ENCODE measurements around the gene CDK2.

The CDK2 gene

GRCh38 chr12:56014205-56014604 is 47.6 kb downstream of the CDK2 start:
- no peak for DNase-seq (ENCODE audit: low read depth)

GRCh38 chr12:56017181-56017580 is 50.6 kb downstream of the CDK2 start:
- DNase-seq (ENCODE audit: low read depth): no peak

DNA sequence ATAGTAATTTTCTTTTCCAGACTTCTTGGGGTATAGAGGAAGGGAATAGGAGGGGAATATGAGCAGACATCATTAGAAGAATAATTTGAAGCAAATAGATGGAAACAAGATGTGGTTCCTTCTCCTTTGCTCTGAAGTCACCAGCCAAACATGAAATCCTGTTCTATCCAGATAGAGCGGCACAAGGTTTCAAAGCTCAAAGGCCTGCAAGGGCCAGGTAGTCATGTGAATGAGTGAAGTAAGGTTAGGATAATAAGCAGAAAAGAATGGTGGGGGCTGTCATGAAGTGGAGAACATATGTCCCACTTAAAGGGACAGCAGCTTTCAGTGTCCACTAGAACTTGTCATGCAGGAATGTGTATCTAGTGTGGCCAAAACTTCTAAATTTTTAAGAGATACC is 51.7 kb downstream of the CDK2 start:
- no peak for DNase-seq (ENCODE audit: low read depth)

DNA sequence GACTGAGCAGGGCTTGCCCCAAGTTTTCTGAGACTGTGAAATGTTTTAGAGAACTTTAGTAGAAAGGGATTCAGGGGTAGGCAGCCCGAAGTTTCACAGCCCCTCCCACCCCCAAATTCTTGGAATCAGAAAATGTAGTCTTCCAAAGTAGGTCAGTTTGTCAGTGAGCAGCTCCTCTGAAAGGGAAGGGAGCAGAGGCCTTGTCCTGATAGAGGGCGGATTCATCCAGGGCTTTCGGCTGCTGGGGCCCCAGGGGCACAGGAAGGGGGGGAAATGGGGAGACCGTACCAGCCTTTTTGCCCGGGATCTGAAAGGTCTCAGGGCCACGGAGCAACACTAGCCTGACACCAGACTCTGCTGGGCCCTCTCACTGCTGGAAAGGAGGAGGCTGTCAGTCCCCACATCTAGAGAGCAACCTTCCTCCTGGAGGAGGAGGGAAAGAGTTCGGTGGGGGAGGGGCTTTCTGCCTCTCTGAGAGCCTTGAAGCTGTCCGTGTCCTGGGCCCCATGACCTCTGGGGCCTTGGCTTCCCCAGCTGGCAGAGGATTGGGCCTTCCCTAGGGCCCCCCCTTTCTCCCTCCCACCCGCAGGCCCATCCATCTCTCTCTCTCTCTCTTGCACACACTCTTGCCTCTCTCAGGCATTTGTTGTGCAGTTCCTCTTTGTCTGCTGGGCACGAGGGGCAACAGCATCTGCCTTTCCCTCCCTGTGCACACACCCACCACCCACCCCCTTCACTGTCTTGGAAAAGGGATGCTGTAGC is 54.0 kb downstream of the CDK2 start, which contains the start of gene IKZF4:
IKZF4 (plus strand) TSS at position 621 of the 762 bp plus-strand sequence. CDS start 451 bp downstream, outside the sequence.
- DNase-seq (ENCODE audit: low read depth): no peak

DNA sequence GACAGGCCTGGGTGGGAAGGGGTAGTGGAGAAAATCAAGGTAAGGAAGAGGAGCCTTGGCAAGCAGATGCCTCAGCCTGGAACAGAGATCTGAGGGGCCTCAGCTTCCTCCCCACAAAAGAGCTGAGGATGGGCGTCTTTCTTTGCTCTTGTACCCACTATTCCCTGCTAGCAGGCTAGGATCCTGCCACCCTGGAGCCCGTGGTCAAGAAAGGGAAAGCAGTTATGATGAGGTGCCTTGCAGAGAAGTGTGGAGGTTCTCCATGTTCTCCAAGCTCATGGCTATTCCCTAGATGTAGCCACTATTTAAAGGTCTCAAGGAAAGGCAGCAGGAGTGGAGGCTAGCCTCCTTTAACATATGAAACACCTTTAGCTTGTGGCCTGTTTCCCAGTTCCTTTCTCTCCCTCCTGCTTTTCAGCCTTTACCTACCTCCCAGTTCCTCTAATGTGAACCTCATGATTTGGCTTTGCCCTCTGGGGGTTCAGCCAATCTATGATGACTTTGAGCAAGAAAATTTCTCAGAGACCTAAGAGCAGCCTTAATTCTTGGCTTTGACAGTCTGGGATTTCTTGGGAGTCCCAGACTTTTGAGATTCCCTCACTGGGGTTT is 55.4 kb downstream of the CDK2 start:
- no peak for DNase-seq (ENCODE audit: low read depth)
